ENCODE data around the gene RGS9. TPM values are rescaled to one million over a fixed set of nuclear protein-coding genes. Genes with fewer than 3 reads are reported as not detected.

RGS9 gene
- total RNA-seq, 1 donor from 2014 or later = 3.1 TPM

- Histone ChIP-seq H3K27ac (ENCODE audit: low read depth, low read length) (no peak overlapping the region), H3K27me3 (ENCODE audit: control insufficient read depth in 3 of 3, insufficient read depth in 3 of 3, low read length in 3 of 3) (peaks cover 0 to 3% (median 0%) of the 10 kb centered on the region in 3 donors), H3K4me1 (ENCODE audit: control insufficient read depth in 3 of 3, insufficient read depth in 3 of 3, low read length in 3 of 3) (no peaks in the 10 kb centered on the region), H3K9me3 (ENCODE audit: control insufficient read depth in 3 of 3, low read length in 3 of 3) (no peaks in the 10 kb centered on the region), H3K9ac (ENCODE audit: low read depth in 1 of 3, low read length in 3 of 3) (no peak overlapping the region), H3K36me3 (ENCODE audit: control insufficient read depth in 3 of 3, insufficient read depth in 3 of 3, low read length in 3 of 3) (no peaks in the 10 kb centered on the region), H3K4me3 (ENCODE audit: low read length in 3 of 3) (no peak overlapping the region)
These were observed 123.5 kb downstream of the RGS9 start for GRCh38 chr17:65260626-65261025.

GRCh38 chr17:65261152-65261551, 124.0 kb downstream of the RGS9 start:
- no peak overlapping the region for H3K9ac ChIP-seq (ENCODE audit: low read depth in 1 of 3, low read length in 3 of 3)
- H3K27ac ChIP-seq (ENCODE audit: low read depth, low read length) = no peak overlapping the region
- no peaks in the 10 kb centered on the region for H3K36me3 ChIP-seq (ENCODE audit: control insufficient read depth in 3 of 3, insufficient read depth in 3 of 3, low read length in 3 of 3)
- no peaks in the 10 kb centered on the region for H3K9me3 ChIP-seq (ENCODE audit: control insufficient read depth in 3 of 3, low read length in 3 of 3)
- peaks cover 0 to 3% (median 0%) of the 10 kb centered on the region in 3 donors for H3K27me3 ChIP-seq (ENCODE audit: control insufficient read depth in 3 of 3, insufficient read depth in 3 of 3, low read length in 3 of 3)
- H3K4me3 ChIP-seq (ENCODE audit: low read length in 3 of 3) = no peak overlapping the region
- no peaks in the 10 kb centered on the region for H3K4me1 ChIP-seq (ENCODE audit: control insufficient read depth in 3 of 3, insufficient read depth in 3 of 3, low read length in 3 of 3)

- H3K4me3 ChIP-seq (ENCODE audit: low read length in 3 of 3) = no peak overlapping the region
- H3K4me1 ChIP-seq (ENCODE audit: control insufficient read depth in 3 of 3, insufficient read depth in 3 of 3, low read length in 3 of 3) = no peaks in the 10 kb centered on the region
- no peaks in the 10 kb centered on the region for H3K27me3 ChIP-seq (ENCODE audit: control insufficient read depth in 3 of 3, insufficient read depth in 3 of 3, low read length in 3 of 3)
- H3K36me3 ChIP-seq (ENCODE audit: control insufficient read depth in 3 of 3, insufficient read depth in 3 of 3, low read length in 3 of 3) = no peaks in the 10 kb centered on the region
- H3K27ac ChIP-seq (ENCODE audit: low read depth, low read length) = no peak overlapping the region
- peaks cover 0 to 3% (median 0%) of the 10 kb centered on the region in 3 donors for H3K9me3 ChIP-seq (ENCODE audit: control insufficient read depth in 3 of 3, low read length in 3 of 3)
- no peak overlapping the region for H3K9ac ChIP-seq (ENCODE audit: low read depth in 1 of 3, low read length in 3 of 3)
These were observed 124.8 kb downstream of the RGS9 start for GRCh38 chr17:65261682-65262636.

GRCh38 chr17:65265276-65265675, 128.1 kb downstream of the RGS9 start:
- Histone ChIP-seq H3K27ac (ENCODE audit: low read depth, low read length) (no peak overlapping the region), H3K27me3 (ENCODE audit: control insufficient read depth in 3 of 3, insufficient read depth in 3 of 3, low read length in 3 of 3) (no peaks in the 10 kb centered on the region), H3K9ac (ENCODE audit: low read depth in 1 of 3, low read length in 3 of 3) (no peak overlapping the region), H3K9me3 (ENCODE audit: control insufficient read depth in 3 of 3, low read length in 3 of 3) (peaks cover 0 to 4% (median 0%) of the 10 kb centered on the region in 3 donors), H3K4me1 (ENCODE audit: control insufficient read depth in 3 of 3, insufficient read depth in 3 of 3, low read length in 3 of 3) (no peaks in the 10 kb centered on the region), H3K4me3 (ENCODE audit: low read length in 3 of 3) (no peak overlapping the region), H3K36me3 (ENCODE audit: control insufficient read depth in 3 of 3, insufficient read depth in 3 of 3, low read length in 3 of 3) (no peaks in the 10 kb centered on the region)

- Histone ChIP-seq H3K36me3 (ENCODE audit: control insufficient read depth in 3 of 3, insufficient read depth in 3 of 3, low read length in 3 of 3) (no peaks in the 10 kb centered on the region), H3K27ac (ENCODE audit: low read depth, low read length) (no peak overlapping the region), H3K9ac (ENCODE audit: low read depth in 1 of 3, low read length in 3 of 3) (no peak overlapping the region), H3K27me3 (ENCODE audit: control insufficient read depth in 3 of 3, insufficient read depth in 3 of 3, low read length in 3 of 3) (peaks cover 0 to 5% (median 0%) of the 10 kb centered on the region in 3 donors), H3K4me1 (ENCODE audit: control insufficient read depth in 3 of 3, insufficient read depth in 3 of 3, low read length in 3 of 3) (no peaks in the 10 kb centered on the region), H3K9me3 (ENCODE audit: control insufficient read depth in 3 of 3, low read length in 3 of 3) (peaks cover 0 to 4% (median 0%) of the 10 kb centered on the region in 3 donors), H3K4me3 (ENCODE audit: low read length in 3 of 3) (no peak overlapping the region)
These were observed 131.7 kb downstream of the RGS9 start for GRCh38 chr17:65268832-65269231.

- peaks cover 0 to 4% (median 0%) of the 10 kb centered on the region in 3 donors for H3K9me3 ChIP-seq (ENCODE audit: control insufficient read depth in 3 of 3, low read length in 3 of 3)
- H3K9ac ChIP-seq (ENCODE audit: low read depth in 1 of 3, low read length in 3 of 3) = no peak overlapping the region
- no peak overlapping the region for H3K27ac ChIP-seq (ENCODE audit: low read depth, low read length)
- H3K4me3 ChIP-seq (ENCODE audit: low read length in 3 of 3) = no peak overlapping the region
- H3K27me3 ChIP-seq (ENCODE audit: control insufficient read depth in 3 of 3, insufficient read depth in 3 of 3, low read length in 3 of 3) = peaks cover 0 to 5% (median 0%) of the 10 kb centered on the region in 3 donors
- no peaks in the 10 kb centered on the region for H3K4me1 ChIP-seq (ENCODE audit: control insufficient read depth in 3 of 3, insufficient read depth in 3 of 3, low read length in 3 of 3)
- no peaks in the 10 kb centered on the region for H3K36me3 ChIP-seq (ENCODE audit: control insufficient read depth in 3 of 3, insufficient read depth in 3 of 3, low read length in 3 of 3)
These were observed 133.5 kb downstream of the RGS9 start for GRCh38 chr17:65270499-65271253.

GRCh38 chr17:65271296-65271695, 134.1 kb downstream of the RGS9 start:
- no peak overlapping the region for H3K27ac ChIP-seq (ENCODE audit: low read depth, low read length)

More at GRCh38 chr17:65271296-65271695, 134.1 kb downstream of the RGS9 start:
- Histone ChIP-seq H3K4me3 (ENCODE audit: low read length in 3 of 3) (no peak overlapping the region), H3K36me3 (ENCODE audit: control insufficient read depth in 3 of 3, insufficient read depth in 3 of 3, low read length in 3 of 3) (no peaks in the 10 kb centered on the region), H3K9me3 (ENCODE audit: control insufficient read depth in 3 of 3, low read length in 3 of 3) (peaks cover 0 to 4% (median 0%) of the 10 kb centered on the region in 3 donors), H3K27me3 (ENCODE audit: control insufficient read depth in 3 of 3, insufficient read depth in 3 of 3, low read length in 3 of 3) (peaks cover 0 to 5% (median 0%) of the 10 kb centered on the region in 3 donors), H3K4me1 (ENCODE audit: control insufficient read depth in 3 of 3, insufficient read depth in 3 of 3, low read length in 3 of 3) (no peaks in the 10 kb centered on the region), H3K9ac (ENCODE audit: low read depth in 1 of 3, low read length in 3 of 3) (no peak overlapping the region)

Small RNA genes lying within 50 kb of the gene (small RNA-seq; reads per million reads assigned to genes)
- gene AC060771.1 = not detected

Other genes with a start within 250 kb of the RGS9 start
- 26.1 TPM for gene LRRC37A3, start 217.9 kb upstream of the RGS9 start, total RNA-seq
- 37.1 TPM for gene GNA13, start 80.6 kb upstream of the RGS9 start, total RNA-seq

All from skeletal muscle tissue (tissue), 5 donors.